ENCODE results near the gene ERMN. TPM values are rescaled to one million over a fixed set of nuclear protein-coding genes. Genes with fewer than 3 reads are reported as not detected.

ERMN gene
- total RNA-seq, 6 experiments from 2014 or later, result not detected

- no peak overlapping the region for H3K4me3 Mint-ChIP-seq
- peaks cover 4% of the 10 kb centered on the region; the same call in 1 of the 2 replicates for H3K27me3 Mint-ChIP-seq (ENCODE audit: insufficient read depth)
- no peak overlapping the region for H3K27ac Mint-ChIP-seq
- DNase-seq, result no peak
- peaks cover 8% of the 10 kb centered on the region; the same call in 1 of the 2 replicates for H3K4me1 Mint-ChIP-seq (ENCODE audit: low read depth)
- no peaks in the 10 kb centered on the region for H3K9me3 Mint-ChIP-seq
- no peak for TF ChIP-seq CTCF (IDR thresholded peaks at IDR 0.05)
- H3K36me3 Mint-ChIP-seq (ENCODE audit: low read depth), result peaks cover 10% of the 10 kb centered on the region
Observed at GRCh38 chr2:157296490-157296889, 29.1 kb downstream of the ERMN start.

GRCh38 chr2:157292853-157293252 is 32.8 kb downstream of the ERMN start:
- DNase-seq, result no peak
- Mint-ChIP-seq H3K4me1 (ENCODE audit: low read depth) (peaks cover 9% of the 10 kb centered on the region), H3K9me3 (no peaks in the 10 kb centered on the region), H3K27me3 (ENCODE audit: insufficient read depth) (peaks cover 4% of the 10 kb centered on the region; the same call in 1 of the 2 replicates), H3K27ac (no peak overlapping the region), H3K4me3 (no peak overlapping the region), H3K36me3 (ENCODE audit: low read depth) (peaks cover 11% of the 10 kb centered on the region)
- no peak for TF ChIP-seq CTCF (IDR thresholded peaks at IDR 0.05)

GRCh38 chr2:157291018-157291417 is 34.6 kb downstream of the ERMN start:
- no peak overlapping the region for H3K27ac Mint-ChIP-seq
- H3K36me3 Mint-ChIP-seq (ENCODE audit: low read depth), result peaks cover 8% of the 10 kb centered on the region; the same call in 1 of the 2 replicates
- H3K9me3 Mint-ChIP-seq, result no peaks in the 10 kb centered on the region
- peaks cover 2% of the 10 kb centered on the region; the same call in 1 of the 2 replicates for H3K27me3 Mint-ChIP-seq (ENCODE audit: insufficient read depth)
- no peak for DNase-seq
- TF ChIP-seq CTCF (IDR thresholded peaks at IDR 0.05), result no peak
- H3K4me1 Mint-ChIP-seq (ENCODE audit: low read depth), result peaks cover 9% of the 10 kb centered on the region
- H3K4me3 Mint-ChIP-seq, result no peak overlapping the region

DNA sequence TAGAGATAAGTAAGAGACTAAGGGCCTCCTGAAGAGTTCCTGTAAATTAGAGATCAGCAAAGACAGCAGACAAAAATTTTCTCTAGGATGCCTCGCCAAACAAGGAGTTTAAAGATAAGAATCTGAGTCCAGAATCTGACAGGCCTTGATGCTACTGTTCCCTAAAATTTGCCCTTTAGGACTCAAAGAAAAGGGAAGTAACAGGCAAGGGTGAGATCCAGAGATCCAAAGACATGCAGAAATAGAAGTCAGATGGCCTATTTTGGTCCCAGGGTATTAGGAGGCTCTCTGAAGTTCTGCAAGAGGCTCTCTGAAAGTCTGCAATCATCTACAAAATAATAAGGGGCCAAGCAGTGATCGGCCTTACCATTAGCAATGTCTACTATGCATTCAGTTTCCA is 35.1 kb downstream of the ERMN start:
- Mint-ChIP-seq H3K4me3 (no peak overlapping the region), H3K27ac (no peak overlapping the region), H3K27me3 (ENCODE audit: insufficient read depth) (peaks cover 2% of the 10 kb centered on the region; the same call in 1 of the 2 replicates), H3K36me3 (ENCODE audit: low read depth) (peaks cover 8% of the 10 kb centered on the region; the same call in 1 of the 2 replicates), H3K4me1 (ENCODE audit: low read depth) (peaks cover 9% of the 10 kb centered on the region), H3K9me3 (no peaks in the 10 kb centered on the region)
- DNase-seq, result no peak
- no peak for TF ChIP-seq CTCF (IDR thresholded peaks at IDR 0.05)

DNA sequence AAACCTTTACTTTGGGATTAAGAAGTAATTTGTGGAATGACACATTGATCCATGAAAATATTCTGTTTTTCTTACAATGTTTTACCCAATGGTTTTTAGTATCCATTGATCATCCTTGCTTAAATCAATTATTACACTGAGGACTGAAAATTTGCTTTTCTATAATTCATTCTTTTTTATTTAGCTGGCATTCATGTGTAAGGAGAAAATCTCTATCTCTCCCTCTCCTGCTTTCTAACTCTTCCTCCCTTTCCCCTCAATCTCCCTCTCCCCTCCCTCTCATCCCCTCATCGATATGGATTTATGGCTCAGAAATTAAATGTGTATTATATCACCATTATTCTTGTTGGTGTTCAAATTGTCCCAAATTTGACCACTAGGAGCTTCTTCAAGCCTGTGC is 38.5 kb downstream of the ERMN start:
- TF ChIP-seq CTCF (IDR thresholded peaks at IDR 0.05), result no peak; the same call in 1 of the 2 replicates
- peaks cover 16% of the 10 kb centered on the region; the same call in 1 of the 2 replicates for H3K36me3 Mint-ChIP-seq (ENCODE audit: low read depth)
- H3K27ac Mint-ChIP-seq, result no peak overlapping the region
- H3K4me3 Mint-ChIP-seq, result no peak overlapping the region
- no peaks in the 10 kb centered on the region for H3K9me3 Mint-ChIP-seq
- DNase-seq, result no peak
- peaks cover 1% of the 10 kb centered on the region; the same call in 1 of the 2 replicates for H3K27me3 Mint-ChIP-seq (ENCODE audit: insufficient read depth)
- H3K4me1 Mint-ChIP-seq (ENCODE audit: low read depth), result peaks cover 9% of the 10 kb centered on the region

- Mint-ChIP-seq H3K27ac (no peak overlapping the region), H3K4me3 (no peak overlapping the region), H3K36me3 (ENCODE audit: low read depth) (peaks cover 37% of the 10 kb centered on the region), H3K27me3 (ENCODE audit: insufficient read depth) (no peaks in the 10 kb centered on the region), H3K9me3 (no peaks in the 10 kb centered on the region), H3K4me1 (ENCODE audit: low read depth) (no peaks in the 10 kb centered on the region)
- no peak for TF ChIP-seq CTCF (IDR thresholded peaks at IDR 0.05)
- DNase-seq, result no peak
Observed at GRCh38 chr2:157283468-157283867, 42.2 kb downstream of the ERMN start.

Data from HFFc6 (cell line).